NCI-H128 (cell line): ENCODE results near the gene MPL.
"Not testable (repeated sequence)": the region's sequence is repeated elsewhere in the genome, so short reads cannot be mapped to it uniquely, and the experiment has no call there.

Source experiments
- DNase-seq: peaks from one replicate; lab custom pipeline; 2025; ENCODE audit not compliant: unreplicated experiment; lab: John Stamatoyannopoulos, UW

Gene MPL

DNA sequence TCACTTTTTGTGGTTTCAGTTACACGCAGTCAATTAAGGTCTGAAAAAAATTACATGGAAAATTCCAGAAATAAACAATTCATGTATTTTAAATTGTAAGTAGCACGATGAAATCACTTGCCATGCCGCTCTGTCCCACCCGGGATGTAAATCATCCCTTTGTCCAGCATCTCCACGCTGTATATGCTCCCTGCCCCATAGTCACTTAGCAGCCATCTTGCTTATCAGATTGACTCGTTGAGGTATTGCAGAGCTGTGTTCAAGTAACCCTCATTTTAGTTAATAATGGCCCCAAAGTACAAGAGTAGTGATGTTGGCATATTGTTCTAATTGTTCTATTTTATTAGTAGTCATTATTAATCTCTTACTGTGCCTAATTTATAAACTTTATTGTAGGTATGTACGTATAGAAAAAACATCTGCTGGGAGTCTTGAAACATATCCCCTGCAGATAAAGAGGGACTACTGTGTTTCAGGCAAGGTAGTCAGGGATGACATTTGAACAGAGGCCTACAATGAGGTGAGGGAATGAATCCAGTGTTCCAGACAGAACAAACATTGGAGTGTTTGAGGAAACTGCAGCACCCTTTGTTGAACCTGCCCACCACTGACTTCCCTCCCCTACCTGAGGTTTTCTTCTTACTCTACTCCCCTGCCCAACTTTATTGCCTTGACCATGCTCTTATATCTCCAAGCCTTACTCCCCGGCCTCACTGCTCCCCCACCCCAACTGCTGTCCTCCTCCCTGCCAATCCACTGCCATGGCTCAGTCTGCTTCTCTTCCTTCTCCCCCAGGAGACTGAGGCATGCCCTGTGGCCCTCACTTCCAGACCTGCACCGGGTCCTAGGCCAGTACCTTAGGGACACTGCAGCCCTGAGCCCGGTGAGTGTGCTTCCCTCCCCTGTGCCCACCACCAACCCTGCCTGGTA, 14.1 kb downstream of the MPL start:
- no peak for DNase-seq

DNA sequence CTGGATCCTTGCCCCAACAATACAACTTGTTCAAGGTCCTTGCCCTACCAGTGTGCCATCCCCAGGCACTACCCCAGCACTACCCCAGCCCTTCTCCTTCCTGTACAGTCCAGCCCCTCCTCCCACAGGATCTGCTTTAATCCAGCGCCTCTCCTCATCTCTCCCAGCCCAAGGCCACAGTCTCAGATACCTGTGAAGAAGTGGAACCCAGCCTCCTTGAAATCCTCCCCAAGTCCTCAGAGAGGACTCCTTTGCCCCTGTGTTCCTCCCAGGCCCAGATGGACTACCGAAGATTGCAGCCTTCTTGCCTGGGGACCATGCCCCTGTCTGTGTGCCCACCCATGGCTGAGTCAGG, 14.7 kb downstream of the MPL start:
- no peak for DNase-seq

DNA sequence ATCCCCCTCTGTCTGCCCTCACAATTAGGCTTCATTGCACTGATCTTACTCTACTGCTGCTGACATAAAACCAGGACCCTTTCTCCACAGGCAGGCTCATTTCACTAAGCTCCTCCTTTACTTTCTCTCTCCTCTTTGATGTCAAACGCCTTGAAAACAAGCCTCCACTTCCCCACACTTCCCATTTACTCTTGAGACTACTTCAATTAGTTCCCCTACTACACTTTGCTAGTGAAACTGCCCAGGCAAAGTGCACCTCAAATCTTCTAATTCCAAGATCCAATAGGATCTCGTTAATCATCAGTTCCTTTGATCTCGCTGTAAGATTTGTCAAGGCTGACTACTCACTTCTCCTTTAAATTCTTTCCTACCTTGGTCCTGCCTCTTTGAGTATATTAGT, 15.3 kb downstream of the MPL start:
- DNase-seq, result no peak

DNA sequence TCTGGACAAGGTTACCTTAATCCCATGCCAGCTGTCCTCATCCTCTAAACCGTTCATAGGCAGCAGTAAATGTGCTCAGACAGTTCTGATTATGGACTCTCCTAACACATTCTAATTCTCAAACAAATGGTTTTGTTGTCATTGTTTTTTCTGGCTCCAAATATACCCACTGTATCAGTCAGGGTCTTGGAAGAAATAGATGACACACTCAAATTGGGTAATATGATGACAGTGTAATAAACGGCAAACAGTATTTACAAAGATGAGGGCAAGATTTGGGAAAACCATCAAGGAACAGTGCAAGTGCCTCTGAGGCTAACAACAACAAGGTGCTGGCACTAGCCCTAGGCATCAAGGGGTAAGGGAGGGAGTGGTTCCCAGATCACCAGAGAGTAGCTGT, 16.9 kb downstream of the MPL start:
- DNase-seq, result no peak

DNA sequence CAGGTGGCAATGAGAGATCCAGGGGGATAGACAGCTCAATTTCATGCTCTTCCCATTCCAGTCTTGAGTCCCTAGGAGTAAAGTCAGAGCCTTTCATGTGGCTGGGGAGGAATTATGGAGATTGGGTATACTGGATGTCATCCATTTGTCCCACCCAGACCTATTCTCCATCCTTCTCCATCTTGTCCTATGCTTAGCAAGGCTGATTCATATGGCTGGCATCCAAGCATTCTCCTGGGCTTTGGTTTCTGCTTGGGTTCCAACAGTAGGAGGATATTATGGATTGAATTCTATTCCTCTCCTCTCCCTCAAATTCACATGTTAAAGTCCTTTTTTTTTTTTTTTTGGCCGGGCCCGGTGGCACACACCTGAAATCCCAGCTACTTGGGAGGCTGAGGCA, 17.3 kb downstream of the MPL start:
- no peak for DNase-seq

DNA sequence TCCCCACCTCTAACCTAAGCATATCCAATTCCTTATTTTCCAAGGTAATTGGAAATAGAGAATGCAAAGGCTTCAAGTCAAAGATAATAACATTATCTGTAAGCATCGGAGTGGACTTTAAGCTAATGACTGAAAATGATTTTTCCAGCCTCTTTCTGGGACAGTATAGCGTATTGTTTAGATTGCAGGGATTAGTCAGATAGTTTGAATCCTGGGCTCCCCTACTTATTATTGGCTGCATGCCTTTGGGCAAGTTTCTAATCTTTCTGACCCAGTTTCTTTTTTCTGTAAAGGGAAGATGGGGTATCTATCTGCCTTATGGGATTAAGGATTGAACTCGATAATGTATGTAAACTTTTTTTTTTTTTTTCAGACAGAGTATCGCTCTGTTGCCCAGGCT, 19.6 kb downstream of the MPL start:
- no peak for DNase-seq

DNA sequence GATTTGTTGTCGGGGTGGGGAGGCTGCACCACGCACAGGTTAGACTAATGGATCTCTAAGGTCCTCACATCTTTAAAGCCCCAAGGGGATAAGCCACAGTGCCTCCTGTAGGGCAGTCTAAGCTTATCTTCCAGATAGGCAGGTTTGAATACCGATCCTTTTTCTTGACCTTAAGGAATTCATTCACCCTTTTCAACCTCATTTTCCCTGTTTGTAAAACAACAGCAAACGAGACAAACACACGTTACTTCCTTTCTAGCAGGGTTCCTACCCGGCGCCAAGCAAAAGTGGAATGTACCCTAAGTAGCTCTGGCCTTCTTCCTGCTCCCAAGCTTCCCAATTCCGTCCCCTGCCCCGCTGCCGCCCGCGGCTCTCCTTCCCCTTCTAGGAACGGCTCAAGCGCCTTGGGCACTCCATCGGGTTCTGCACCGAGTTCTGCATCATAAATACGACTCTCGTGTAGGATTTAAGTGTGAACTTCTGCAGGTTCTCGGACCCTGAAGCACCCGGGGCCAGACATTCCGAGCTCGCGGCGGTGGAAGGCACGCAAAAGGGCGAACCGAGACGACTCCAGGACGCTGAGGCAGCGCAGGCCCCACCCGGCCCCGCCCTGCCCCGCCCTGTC, 20.6 kb downstream of the MPL start:
- no peak for DNase-seq

DNA sequence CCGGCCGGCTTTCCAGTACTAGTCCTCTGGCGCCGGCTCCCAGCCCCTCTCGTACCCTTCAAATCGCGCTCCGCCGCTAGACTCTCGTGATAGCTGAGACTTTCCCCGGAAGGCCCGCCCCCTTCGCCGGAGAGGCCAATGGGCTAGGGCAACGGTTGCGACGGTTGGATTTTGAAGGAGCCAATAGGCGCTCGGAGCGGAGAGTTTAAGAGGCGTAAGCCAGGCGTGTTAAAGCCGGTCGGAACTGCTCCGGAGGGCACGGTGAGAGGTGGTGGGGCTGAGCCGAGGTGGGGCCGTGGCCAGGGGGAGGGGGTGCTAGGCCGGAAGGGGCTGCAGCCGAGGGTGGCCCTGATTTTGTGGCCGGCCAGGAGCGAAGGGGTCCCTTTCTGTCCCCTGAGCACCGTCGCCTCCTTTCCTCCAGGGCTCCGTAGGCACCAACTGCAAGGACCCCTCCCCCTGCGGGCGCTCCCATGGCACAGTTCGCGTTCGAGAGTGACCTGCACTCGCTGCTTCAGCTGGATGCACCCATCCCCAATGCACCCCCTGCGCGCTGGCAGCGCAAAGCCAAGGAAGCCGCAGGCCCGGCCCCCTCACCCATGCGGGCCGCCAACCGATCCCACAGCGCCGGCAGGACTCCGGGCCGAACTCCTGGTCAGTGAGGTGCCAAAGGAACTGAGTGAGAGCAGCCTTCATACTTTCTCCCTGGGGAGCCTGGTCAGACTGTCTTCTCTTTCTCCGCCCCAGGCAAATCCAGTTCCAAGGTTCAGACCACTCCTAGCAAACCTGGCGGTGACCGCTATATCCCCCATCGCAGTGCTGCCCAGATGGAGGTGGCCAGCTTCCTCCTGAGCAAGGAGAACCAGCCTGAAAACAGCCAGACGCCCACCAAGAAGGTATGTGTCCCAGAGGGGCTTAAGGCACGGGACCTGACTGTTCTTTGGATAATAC, 21.4 kb downstream of the MPL start, which contains the start of gene CDC20:
Gene CDC20 (plus strand): TSS at position 236 of the 948 bp plus-strand sequence. CDS start 235 bp downstream, at position 471.
- DNase-seq, result peak; percentile 99

DNA sequence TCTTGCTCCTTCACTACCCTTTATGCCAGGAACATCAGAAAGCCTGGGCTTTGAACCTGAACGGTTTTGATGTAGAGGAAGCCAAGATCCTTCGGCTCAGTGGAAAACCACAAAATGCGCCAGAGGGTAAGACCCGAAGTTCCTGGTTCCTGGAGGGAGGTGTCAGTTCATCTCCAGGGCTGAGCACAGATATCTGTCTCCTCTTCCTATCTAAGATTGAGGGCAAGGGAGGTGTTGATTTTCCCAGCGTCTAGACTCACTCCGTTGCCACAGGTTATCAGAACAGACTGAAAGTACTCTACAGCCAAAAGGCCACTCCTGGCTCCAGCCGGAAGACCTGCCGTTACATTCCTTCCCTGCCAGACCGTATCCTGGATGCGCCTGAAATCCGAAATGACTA, 22.1 kb downstream of the MPL start:
- DNase-seq, result no peak

DNA sequence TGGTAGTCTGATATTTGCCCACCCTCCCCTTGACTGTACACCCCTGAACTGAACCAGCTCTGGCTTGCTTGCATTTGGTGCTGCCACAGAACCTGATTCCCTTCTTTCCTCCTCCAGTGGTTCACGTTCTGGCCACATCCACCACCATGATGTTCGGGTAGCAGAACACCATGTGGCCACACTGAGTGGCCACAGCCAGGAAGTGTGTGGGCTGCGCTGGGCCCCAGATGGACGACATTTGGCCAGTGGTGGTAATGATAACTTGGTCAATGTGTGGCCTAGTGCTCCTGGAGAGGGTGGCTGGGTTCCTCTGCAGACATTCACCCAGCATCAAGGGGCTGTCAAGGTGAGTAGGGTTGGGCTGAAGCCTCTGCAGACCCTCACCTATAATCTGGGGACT, 23.0 kb downstream of the MPL start:
- DNase-seq, result no peak

DNA sequence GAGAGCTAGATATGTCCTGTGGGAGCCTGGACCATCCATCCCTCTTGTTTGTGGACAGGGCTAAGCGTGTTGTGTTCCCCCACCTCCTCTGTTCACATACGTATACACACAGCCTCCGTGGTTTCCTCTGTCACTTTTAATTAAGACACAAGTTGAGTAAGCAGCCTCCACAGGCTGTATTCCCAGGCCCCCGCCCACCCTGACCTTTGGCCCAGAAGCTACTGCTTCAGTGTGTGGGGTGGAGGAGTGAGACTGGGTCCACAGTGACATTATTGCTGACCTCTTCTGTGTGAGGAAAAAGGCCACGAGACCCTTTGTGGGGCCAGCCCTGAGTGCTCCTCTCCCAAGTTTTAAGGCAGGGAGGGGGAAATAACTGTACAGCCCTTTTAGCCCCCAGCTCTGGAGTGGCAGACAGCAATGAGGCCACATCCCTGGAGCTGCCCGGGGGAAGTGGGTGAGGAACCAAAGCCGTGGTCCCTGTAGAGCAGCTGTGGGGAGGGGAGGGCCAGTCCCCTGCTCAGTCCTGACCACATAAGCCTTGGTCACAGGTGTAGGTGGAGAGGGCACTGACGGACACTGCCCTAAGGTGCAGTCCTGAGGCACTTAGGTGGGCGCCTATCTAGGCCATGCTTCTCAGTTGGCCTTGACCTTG, 25.8 kb downstream of the MPL start:
- DNase-seq, result no peak

DNA sequence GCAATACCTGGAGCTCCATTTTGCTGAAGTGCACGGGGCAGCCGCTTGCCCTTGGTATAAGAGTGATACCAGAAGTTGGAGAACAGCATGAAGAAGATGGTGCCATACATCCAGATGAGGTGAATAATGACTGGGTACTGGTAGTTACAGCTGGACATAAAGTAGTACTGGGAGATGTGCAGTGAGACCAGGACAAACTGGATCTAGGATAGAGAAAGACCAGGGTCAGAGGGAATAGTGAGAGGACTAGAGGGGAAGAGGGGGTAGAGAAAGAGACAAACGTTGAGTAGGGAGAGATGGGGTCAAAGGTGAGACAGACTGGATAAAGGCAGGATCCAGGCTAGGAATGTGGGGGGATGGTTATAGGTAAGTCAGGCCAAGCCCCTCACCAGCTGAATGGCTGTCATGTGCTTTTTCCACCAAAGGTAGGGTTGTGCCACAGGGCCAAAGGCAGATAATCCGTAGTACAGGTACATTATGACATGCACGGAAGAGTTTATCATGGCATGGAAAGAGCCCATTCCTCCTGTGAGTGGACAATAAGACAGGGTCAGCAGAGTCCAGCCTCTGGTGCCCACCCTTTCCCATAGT, 26.4 kb downstream of the MPL start:
- no peak for DNase-seq

DNA sequence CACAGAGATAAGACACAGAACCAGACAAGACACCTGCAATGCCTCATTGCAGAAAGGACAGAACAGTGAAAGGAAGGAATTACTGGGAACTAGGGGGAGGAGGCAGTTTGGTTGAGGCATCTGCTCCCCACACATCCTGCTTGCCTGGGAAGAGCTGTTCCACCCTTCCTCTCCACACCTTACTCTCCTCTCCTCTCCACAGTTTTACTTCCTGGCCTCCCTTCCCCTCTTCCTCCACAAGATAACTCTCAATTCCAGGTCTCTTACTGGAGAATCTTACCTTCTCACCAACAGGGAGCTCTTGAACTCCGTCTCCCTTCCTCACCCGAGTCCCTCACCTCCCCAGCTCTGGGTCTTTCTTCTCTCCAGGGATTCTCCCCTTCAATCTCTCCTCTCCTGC, 28.1 kb downstream of the MPL start:
- DNase-seq, result no peak

DNA sequence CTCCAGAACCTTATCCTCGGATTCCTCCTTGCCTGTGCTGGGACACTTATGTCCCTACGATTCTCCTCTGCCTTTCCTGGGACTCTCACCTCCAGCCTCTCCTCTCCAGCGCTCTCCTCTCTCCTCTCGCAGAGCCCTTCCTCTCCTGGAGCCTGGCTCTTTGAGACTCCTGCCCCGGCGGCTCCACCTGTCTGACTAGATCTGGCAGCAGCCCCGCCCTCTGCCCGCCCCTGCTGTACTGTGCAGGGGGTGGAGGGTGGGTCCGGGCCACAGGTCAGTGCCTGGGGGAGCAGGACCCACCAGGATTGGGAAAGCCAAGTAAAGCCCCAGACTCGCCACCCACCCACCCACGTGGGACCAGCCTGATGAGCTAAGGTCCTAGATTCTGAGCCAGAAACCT, 28.6 kb downstream of the MPL start:
- no peak for DNase-seq

DNA sequence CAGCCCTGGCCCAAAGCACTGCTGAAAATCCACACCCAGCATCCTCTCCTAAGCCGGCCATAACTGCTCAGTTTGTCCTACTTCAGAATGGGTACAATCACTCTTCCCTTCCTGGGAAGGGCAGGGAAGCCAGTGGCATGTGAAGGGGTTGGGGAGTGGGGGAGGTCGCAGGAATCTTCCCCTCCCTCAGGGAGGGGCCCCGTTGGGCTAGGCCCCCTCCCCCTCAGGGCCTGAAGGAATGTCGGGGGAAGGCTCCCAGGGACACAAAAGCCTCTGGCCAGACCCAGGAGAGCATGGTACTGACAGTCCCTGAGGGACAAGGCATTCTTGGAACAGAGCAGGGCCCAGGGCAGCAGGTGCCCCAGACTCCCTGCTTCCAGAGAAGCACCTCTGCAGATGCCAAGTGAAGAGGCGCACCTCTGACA, 29.0 kb downstream of the MPL start:
- DNase-seq, result no peak

DNA sequence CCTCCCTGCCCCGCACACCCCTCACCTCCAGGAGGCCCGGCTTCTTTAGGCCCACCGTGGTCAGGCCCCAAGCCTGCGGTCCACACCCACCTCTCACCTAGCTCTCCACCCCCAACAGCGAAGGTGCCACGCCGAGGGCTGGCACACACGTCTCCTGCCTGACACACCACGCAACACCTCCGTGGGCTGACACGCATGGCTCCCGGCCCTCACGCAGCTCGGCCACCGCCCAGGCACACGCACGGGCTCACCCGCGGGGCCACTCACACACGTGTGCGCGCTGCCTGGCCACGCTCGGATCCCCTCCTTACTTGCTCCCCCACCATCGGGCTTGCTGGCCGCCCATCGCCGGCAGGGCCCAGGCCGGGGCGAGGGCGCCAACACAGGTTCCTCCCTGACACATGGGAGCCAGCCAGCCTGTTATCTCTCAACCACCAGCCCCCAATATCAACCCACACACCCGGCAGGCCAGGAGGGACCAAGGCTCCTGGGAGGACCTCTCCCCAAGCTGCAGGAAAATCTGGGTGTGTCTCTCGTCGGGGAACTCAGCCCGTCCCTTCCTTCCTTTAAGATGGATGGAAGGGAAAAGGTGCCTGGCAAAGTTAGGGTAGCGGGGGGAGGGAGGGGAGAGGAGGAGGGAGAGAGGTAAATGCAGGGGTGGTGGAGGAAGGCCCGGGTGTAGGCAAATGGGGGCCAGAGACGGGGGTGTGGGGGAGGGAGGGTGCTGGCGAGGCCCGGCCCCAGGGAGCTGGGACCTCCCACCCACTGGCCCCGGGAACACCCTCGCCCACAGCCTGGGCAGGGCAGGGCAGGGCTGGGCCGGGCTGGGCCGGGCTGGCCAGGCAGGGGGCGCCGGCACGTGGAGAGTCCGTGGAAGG, 29.6 kb downstream of the MPL start:
- DNase-seq, result no peak

DNA sequence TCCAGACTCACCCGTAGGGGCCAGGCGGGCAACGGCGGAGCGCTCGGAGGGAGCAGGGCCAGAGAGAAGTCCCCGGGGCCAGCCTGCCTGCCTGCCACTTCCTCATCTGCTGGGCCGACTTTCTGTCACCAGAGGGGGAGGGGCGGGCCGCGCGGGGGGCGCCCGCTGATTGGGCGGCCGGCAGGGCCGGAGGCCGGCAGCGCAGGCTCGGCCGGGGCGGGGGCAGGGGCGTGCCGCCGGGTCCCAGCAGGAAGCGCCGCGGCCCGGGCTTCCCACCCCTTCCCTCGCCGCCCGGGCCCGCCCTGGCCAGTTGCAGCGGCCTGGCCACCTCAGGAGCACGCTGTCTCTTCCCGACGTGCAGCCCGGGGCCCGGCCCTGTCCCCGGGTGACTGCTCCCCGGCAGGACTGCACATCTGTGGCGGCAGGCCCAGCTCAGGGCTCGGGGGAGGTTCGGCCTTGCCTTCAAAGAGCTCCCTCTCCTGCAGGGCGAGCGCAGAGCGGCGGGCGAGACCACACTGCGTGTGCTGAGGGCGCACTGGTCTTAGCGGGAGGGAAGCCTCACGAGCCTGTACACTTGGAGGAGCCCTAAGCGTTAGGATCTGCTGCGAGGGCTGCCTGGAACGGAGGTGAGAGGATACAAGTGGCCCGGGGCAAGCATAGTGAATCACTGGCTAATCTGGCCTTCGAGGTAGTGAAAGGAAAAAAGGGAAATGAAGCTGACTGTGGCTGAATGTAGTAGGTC, 30.5 kb downstream of the MPL start, which contains the start of gene ELOVL1:
Gene ELOVL1 (minus strand): TSS at position 108 of the 742 bp plus-strand sequence. CDS start 2,402 bp downstream, outside the sequence.
- peak; percentile 81 for DNase-seq

DNA sequence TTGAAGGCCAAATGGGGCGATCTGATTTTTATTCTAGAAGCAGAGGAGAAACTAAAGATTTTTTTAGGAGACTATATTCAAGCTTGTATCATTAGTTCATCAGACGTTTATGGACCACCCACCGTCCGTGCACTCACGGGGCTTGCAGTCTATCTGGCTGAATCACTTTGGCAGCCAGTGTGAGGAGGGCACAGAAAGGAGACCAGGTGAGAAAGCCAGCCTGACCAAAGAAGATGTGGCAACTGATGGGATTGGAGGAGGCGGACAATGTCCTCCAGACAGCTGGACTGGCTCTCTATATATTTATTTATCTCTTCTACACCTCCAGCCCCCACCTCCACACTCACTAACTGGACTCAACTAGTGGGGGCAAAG, 31.0 kb downstream of the MPL start:
- no peak for DNase-seq

DNA sequence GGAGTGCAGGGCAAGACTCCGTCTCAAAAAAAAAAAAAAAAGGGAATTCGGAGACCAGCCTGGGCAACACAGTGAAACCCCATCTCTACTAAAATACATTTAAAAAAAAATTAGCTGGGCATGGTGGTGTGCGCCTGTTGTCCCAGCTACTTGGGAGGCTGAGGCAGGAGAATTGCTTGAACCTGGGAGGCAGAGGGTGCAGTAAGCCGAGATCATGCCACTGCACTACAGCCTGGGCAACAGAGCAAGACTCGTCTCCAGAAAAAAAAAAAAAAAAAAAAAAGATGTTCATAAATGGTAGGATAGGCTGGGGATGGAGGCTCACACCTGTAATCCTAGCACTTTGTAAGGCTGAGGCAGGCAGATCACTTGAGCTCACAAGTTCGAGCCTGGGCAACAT, 32.2 kb downstream of the MPL start:
- DNase-seq, result not testable (repeated sequence)
